Heart left ventricle (tissue), 13 donors: ENCODE data around the gene KDM4B.

Source experiments
- CTCF ChIP-seq, 12 donors: fragments of 200-600 bp; sonication (generic) in 4 of 12; IDR thresholded peaks; one replicate each; pipeline versions ENCODE4 v1.5.0 to v1.8.0; 2018 to 2022; ENCODE audit warnings: antibody characterized with exemption in 12 of 12, mild to moderate bottlenecking in 5 of 12
- POLR2A ChIP-seq, 2 donors: fragments of 450-650 bp; IDR thresholded peaks; one replicate each; pipeline ENCODE4 v1.6.1; 2017; ENCODE audit warnings: antibody characterized with exemption in 2 of 2, mild to moderate bottlenecking in 2 of 2, moderate library complexity in 2 of 2
- donor health status: ischemic (EF 13 %, LVEDD 7.1; RV severe dilation, severe dysfunction).
- donor health status: DM: no; HTN: yes; CAD: no.
- donor health status: DM: no; HTN: no; CAD: no.
- donor health status: ischemic (EF 25% LVEDD 6.9; RV normal size, moderate dysfunction).
- donor health status: ischemic (EF 25% LVEDD 5.7; RV mildly dilated, moderate dysfunction).
- donor health status: ischemic (EF 35%, LVEDD 5.7; RV mildly dilated, moderate dysfunction).
- donor health status: nonischemic (EF 11% LVEDD 7.7; RV severe dilation, severe dysfunction).
- donor health status: DM: yes; HTN: yes; CAD: no.
- donor health status: PGD.
- donor health status: ischemic (EF 29% LVEDD 5.4; RV normal size, mild dysfunction).
- donor health status: nonischemic (EF 23%, LVEDD 6.1; RV moderate dilation, normal function).

GRCh38 chr19:5102520-5102919 lies 133.6 kb downstream of the KDM4B start:
- no peak for TF ChIP-seq CTCF (IDR thresholded peaks at IDR 0.05)
- no peak for TF ChIP-seq POLR2A (IDR thresholded peaks at IDR 0.05)
